ENCODE results near the gene RPL38. TPM values are rescaled to one million over a fixed set of nuclear protein-coding genes. Genes with fewer than 3 reads are reported as not detected.
"Not testable (repeated sequence)": the region's sequence is repeated elsewhere in the genome, so short reads cannot be mapped to it uniquely, and the experiment has no call there.

RPL38 gene
- total RNA-seq, 1 donor from 2014 or later, result 4,341 TPM

DNA sequence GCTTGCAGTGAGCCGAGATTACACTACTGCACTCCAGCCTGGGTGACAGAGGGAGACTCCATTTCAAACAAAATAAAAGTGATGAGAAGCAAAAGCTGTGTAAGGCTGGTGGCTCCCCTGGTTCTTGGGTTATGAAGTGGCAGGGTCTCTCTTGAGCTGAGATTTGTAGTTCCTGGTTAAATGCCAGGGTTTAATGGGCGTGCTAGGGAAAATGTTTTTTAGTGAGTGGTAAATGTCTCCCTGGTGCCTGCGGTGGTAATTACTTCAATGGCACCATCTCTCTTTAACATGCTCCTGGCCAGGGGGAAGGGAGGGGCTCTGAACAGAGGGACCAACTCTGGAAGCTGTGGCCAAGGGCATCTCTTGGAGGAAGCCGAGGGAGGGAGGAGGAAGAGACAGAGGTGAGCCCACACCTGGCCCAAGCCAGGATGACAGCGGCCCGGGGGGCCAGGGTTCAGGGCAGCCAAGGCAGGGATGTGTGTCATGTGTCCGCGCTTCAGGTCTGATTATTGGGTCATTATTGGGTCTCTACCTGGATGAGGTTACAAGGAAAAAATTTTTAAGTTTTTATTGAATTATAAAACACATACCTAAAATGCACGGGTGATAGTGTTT lies 17.8 kb upstream of the RPL38 start:
- no peak for DNase-seq

DNA sequence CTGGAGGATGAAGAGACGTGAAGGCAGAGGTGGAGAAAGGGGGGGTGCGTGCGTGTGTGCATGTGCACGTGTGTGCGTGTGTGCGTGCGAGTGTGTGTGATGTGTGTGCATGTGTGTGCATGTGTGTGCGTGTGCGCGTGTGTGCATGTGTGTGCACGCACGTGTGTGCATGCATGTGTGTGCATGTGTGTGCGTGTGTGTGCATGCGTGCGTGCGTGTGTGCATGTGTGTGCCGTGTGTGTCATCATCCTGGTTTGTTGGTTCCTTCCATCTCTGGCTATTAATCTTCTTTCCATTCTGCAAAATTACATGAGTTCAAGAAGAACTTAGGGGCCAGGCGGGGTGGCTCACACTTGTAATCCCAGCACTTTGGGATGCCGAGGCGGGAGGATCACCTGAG lies 17.0 kb upstream of the RPL38 start:
- DNase-seq, result no peak

DNA sequence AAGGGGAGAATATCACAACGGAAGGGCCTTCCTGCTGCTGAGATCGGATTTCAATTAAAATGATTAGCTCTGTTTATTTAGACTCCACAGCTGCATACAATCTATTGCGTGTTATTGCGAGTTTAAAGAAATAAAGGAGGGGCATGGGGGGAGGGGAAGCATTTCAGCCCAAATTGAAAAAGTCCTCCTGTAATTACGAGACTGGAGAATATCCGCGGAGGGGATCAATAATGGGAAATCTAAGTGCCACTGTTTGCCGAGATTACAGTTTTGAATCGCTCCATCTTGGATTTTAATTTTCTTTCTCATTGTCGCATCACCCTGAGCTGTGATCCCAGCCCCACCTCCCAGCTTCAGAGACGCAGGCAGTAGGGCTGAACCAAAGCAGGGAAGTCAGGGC lies 15.7 kb upstream of the RPL38 start:
- DNase-seq, result no peak

DNA sequence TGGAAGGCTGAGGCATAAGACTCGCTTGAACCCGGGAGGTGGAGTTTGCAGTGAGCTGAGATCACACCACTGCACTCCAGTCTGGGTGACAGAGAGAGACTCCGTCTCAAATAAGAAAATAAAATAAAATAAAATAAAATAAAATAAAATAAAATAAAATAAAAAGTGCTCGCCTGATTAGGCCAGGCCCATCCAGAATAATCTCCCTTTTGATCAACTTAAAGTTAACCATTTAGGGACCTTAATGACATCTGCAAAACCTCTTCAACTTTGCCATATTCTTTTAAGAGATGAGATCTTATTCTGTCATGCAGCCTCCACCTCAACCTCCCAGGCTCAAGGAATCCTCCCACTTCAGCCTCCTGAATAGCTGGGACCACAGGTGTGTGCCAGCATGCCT lies 14.8 kb upstream of the RPL38 start:
- not testable (repeated sequence) for DNase-seq

DNA sequence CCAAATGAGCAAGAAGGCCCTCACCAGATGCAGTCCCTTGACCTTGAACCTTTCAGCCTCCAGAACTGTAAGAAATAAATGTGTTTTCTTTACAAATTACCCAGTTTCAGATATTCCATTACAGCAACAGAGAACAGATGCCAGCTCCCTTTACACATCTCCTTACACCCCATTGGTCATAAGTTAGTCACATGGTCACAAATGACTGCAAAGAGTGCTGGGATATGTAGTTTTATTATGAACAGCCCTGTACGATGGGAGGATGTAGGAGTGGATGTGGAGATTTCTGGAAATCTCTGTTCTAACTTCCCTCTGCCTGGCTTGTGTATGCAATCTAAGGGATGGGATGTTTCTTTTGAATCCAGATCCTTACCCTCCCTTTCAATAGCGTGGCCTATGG lies 13.3 kb upstream of the RPL38 start:
- no peak for DNase-seq

DNA sequence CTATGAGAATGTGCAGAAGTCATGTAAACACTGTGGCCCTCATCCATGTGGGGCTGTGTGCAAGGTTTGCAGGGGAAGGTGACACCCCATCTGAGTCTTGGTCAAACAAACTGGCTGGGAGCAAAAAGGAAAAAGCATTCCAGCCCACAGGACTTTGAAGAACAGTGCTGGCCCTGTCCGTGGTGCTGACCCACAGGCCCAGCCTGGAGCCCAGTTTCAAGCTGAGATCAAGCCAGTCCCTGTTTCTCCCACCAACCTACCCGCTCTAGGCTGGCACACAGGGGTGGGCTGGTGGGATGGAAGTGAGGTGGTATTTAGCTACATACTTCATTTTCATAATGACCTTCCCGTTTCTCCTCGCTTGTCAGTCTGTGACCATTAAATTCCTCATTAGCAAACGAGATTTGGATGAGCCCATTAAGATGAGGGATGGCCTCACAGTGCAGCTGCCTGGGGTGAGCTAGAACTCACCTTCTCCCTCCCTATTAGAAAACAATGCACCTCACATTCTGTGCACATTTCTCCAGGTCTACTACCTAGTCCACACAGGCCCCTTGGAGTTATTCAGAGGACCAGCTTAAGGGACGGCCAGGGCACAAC lies 12.6 kb upstream of the RPL38 start:
- no peak for DNase-seq

DNA sequence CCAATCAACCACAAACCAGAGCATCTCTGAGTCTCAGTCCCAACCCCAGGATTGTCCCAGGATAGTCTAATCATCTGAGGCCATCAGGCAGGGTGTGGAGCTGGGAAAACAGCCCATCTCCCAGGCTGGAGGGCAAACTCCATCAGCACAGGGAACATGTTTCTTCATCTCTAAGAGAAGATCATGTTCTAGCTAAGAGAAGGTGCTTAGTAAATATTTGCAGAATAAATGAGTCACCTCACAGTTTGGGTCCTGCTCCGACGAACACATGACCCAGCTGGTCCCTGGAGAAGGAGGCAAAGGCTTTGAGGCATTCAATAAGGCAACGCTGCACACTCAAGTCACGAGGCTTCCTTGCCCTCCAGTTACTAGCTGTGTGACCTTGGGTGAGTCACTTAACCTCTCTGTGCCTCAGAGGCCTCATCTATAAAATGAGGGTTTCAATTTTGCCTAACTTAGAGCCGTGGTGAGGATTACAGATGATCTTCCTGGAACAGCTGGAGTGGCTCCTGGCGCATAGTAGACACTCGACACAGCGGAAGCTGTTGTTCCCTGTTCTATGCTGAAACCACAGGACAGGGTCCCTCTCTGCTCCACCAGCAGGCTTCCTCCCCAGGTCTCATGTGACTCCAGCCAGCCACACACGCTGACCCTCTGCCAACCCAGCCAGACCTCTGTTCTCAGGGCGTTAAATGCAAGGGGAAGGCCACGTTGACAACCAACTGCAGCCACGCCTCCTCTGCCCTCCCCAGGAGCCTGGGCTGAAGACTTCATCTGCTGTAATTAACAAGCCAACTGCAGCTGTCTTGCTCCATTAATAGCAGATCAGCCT lies 10.3 kb upstream of the RPL38 start:
- DNase-seq, result no peak

DNA sequence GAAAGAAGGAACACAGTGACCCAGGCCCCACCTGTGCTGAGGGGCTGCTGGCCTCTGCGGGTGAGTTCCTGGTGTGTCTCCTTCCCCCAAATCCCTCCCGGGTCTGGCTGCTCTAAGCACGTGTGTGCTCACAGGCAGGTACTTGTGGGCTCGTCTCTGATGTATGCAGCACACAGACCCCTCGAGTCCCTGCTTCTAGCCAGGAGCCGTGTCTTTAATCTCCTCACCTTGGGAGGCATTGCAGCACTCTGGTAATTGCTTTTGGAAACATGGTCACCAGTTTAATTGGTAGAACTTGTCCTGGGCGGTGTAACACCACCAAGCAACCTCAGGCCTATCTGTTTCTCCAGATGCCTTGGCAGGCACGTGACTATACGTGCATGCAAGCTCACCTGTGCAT lies 8.8 kb upstream of the RPL38 start:
- DNase-seq, result no peak

DNA sequence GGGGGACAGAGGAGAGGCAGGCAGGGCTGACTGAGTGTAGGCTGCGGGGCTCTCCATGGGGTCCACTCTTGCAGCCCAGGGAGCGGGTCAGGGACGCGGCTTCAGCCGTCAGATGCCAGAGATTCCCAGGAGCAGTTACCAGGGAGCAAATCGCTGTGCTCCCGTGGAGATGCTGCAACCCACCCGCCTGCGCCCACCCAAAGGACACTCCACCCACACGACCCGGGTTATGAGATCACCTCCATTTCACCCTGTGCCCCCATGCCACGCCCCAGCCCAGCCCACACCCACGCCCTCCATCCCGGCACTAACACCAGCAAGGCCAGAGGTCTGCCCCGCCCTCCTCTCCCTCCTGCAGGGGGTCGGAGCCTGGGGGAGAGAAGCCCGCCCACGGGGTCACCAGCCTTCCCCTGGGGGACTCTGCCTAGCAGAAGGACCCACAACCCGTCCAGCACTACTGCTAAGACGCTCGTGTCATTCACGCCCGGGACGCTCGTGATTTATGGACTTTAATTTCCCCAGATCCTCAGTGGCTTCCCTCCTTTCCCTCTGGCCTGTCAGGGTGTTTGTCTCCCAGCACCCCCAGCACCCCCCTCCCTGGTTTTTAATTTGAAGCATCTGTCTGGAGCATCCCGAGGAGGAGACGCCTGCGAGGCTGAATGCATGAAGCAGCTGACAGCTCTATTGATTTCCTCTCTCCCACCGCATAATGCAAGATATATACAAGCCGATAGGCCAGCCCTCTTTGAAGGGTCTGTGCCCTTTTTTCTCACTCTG lies 6.7 kb upstream of the RPL38 start:
- no peak for DNase-seq

DNA sequence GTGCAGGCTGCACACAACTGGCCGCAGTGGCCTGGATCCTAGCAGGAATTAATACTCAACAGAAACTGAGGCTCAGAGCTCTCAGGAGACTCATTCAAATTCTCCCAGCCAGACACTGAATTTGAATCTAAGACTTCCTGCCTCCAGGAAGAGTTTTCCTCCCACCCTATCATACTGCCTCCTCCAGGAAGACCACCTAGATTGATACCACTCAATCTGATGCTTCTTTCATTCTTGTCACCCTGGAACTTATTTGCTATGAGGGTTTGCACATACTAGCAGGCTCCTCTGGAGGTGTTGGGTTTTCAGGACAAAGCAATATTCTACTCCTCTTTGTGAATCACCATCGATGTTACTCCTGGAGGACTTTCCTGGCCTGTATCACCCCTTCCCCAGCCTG lies 5.7 kb upstream of the RPL38 start:
- no peak for DNase-seq

DNA sequence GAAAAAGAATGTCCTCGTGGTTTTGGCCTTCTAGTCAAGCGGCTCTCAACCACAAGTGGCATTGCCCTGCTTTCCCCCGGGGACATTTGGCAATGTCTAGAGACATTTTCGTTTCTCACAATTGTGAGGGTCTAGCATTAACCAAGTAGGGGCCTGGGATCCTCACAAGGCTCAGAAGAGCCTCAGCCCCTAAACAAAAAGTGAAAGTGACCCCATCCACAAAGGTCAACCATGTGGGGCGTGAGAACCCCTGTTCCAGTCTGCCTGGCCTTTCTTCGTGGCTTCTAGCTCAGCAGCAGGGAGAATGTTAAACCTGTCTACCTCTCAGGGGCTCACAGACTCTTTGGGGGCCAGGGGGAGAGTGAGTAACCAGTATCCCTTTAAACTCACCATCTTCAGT lies 4.8 kb upstream of the RPL38 start:
- DNase-seq, result no peak

DNA sequence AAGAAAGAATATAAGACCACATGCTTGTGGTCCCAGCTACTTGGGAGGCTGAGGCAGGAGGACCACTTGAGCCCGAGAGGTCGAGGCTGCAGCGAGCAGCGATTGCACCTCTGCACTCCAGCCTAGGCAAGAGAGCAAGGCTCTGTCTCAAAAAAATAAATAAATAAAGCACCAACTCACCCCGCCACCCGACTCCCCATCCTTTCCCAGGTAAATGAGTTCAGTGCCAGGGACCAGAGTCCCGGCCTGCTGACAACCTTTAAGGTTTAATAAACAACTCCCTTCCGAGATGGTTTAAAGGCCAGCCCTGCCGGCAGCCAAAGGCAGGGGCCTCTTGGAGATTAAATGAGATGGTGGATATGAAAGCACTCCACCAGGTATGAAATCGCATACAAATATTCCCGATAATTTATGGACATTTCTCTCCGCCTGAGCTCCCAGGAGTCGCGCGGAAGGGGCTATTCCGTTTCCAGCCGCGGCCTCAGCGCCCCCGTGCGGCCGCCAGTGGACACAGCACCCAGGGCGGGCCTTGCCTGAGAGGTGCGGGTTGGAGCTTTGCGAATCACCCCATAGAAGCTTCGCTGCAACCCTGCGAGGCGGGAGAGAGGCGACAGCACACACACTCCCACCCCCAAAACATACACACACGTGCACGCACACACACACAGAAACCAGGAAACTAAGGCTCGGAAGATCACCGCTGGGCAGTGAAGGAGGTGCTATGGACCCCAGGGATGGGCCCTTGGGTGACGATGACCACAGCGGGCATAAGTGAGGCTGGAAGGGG lies 4.0 kb upstream of the RPL38 start:
- peak; percentile 58 for DNase-seq

DNA sequence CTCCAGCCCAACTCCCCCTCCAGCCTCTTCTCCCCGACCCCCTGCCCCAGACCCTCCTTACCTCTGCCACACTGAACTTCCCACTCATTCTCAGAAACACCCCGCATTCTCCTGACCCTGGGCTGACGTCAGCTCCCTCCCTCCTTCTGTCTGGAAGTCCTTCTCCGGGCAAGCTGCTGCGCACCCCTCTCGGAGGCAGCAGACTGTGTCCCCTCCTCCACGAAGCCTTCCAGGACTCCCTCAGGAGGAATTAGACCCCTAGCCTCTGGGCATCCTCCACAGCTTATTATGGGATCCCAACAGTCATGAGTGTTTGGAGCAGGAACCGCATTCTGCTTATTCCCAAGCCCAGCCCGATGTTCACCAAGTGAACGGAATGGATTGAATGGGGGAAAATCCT lies 3.4 kb upstream of the RPL38 start:
- no peak for DNase-seq

DNA sequence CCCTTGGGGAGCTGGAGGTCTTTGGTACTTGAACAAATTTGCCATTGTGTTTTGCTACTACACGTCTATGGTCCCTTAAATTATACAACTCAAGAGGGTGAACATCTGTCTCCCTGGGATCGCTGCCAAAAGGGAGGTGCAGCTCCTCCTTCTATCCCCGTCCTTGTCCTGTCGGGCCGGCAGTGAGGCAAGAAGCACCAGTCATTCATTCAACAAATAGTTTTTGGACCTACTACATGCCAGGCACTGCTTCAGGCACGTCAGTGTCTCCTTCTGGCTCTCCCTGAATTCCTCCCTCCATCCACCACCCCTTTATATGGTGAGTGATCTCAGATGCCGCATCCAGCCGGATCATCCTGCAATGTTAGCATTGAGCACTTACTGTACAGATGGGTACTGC lies 2.2 kb upstream of the RPL38 start:
- peak; percentile 15 for DNase-seq

DNA sequence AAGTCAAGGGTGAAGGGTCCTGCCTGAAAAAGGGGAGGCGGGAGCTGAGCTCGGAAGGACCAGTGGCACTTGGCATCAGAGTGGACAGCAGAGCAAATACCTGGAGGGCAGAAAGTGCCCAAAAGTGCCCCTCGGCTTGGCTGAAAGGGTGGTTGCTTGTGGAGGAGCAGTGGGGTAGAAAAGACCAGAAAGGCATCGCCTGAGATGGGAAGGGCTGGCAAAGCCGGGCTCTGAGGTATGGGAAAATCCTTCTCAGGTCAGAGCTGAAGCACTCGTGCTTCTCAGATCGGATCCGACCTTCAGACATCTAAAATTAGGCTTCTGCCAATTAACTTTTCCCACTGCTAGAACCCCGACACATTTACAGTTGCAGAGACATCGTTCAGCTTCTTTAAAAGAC lies 1.5 kb upstream of the RPL38 start:
- no peak for DNase-seq

DNA sequence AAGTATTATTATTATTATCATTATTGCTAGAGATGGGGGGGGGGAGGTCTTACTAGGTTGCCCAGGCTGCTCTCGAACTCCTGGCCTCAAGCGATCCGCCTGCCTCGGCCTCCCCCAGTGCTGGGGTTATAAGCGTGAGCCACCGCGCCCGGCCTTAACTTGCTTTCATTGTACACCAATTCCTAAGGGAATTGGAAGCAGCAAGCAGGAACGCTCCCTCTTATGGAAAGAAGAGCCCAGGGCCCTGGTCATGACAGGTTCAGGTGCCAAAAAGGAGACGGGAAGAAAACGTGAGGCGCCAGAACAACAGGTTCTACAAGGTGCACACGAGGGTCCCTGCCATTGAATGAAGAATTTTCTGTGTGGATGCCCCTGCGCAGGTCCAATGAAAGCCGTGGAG lies 540 bp upstream of the RPL38 start:
- no peak for DNase-seq

DNA sequence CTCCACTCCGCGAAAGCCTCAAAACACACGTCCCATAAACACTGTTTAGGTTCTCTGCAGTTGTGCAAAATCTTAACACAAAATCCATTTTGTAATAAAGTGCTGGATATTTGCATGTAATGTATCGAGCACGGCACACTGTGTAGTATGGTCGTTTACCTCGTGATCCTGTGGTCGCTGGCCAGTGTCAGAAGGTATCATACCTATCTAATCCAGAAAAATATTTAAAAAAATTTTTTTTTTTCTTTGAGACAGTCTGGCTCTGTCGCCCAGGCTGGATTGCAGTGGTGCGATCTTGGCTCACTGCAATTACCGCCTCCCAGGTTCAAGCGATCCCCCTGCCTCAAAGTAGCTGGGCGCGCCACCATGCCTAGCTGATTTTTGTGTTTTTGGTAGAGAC lies 996 bp downstream of the RPL38 start:
- no peak for DNase-seq

DNA sequence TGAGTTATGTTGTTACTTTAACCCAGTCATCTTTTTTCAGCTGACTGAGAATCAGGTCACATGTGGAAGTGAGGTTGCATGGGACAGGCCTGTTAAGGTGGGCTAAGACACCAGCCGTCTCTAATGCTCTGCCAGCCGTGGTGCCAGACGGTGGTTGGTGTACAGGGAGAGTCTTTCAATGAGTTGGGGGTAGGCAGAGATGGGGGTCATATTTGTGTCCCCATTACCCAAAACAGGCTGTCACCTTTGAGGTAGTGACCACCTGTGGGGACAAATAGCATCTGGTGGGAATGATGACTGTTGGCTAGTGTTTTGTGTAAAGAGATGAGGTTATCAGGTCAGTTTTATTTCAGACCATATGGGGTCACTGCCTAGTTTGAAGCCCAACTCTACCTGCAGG lies 1.8 kb downstream of the RPL38 start:
- no peak for DNase-seq

DNA sequence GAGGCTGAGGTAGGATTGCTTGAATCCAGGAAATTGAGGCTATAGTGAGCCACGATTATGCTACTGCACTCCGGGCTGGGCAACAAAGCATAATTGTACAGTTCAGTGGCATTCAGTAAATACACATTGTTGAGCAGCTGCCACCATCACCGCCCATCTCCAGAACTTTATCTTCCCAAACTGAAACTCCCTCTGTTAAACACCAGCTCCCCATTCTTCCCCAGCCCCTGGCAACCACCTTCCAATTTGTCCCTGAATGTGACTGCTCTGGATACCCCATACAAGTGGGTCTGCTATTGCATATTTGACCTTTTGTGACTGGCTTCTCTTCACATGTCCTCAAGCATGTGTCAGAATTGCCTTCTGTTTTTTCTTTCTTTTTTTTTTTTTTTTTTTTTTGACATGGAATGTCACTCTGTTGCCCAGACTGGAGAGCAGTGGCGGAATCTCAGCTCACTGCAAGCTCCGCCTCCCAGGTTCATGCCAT lies 2.9 kb downstream of the RPL38 start:
- no peak for DNase-seq

DNA sequence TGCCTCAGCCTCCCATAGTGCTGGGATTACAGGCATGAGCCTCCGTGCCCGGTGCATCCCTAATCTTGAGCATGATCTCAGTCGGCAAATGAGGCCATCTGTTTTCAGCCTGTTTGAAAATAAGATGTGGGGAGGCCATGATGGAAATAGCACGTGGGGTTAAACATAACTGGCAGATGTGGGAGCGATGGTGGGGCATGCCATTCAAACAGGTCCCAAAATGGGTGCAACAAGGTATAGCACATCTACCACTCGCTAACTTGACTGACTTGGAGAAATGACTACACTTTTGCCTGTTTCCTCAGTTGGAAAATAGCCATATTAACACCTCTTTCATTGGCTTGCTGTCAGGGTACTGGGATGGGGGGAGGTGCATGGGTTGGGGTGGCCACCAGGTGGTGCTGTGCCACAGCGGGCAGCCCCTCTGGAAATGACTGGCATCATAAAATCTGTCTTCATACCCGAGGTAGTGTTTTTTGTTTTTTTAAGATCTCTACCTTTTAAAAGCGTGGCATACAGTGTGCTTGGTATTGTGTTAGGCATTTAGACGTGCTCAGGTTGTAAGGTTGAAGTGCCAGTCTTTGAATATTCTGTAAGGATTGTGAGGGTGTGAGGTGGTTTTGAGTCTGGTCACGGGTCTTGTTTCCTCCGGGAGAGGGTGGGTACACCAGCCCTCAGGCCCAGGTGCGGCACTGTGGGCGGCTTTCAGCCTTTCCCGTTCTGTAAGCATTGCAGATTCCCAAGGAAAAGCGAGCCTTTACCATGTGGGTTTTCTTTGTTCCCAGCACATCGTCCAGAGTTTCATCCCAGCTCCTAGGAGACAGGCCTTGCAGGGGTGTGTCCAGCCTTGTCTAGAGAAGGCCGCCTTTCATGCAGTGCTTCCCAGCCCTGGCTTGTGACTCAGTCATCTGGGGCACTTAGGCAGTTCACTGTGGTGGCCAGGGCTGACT lies 7.0 kb downstream of the RPL38 start:
- DNase-seq, result peak; percentile 45

All from occipital lobe (tissue), 2 donors.